Right atrium auricular region (tissue), 2 donors: ENCODE data around the gene DNASE1L3. TPM values are rescaled to one million over a fixed set of nuclear protein-coding genes. Genes with fewer than 3 reads are reported as not detected.

Experiments
- DNase-seq: peaks from one replicate; pipeline ENCODE4 v3.0.0-alpha.2; 2019; ENCODE audit warnings: low spot score
- H3K27ac ChIP-seq, 2 donors: fragments of 200-600 bp; sonication (generic); 1 replicate in 1 of 2; 2 replicates in 1 of 2; pipeline ENCODE4 v1.5.1; 2016 to 2019
- H3K27me3 ChIP-seq, 2 donors: fragments of 200-600 bp; sonication (generic); one replicate each; pipeline versions ENCODE4 v1.5.1 to v1.6.0; 2017 to 2019
- H3K36me3 ChIP-seq: fragments of 200-600 bp; sonication (generic); one replicate; pipeline ENCODE4 v1.5.1; 2016
- H3K4me1 ChIP-seq, 2 donors: fragments of 200-600 bp; sonication (generic); one replicate each; pipeline versions ENCODE4 v1.5.1 to v1.6.0; 2017 to 2019
- H3K4me3 ChIP-seq, 2 donors: fragments of 200-600 bp; sonication (generic); 1 replicate in 1 of 2; 2 replicates in 1 of 2; pipeline ENCODE4 v1.5.1; 2017 to 2019; ENCODE audit warnings: mild to moderate bottlenecking in 1 of 2, moderate library complexity in 1 of 2
- H3K9me3 ChIP-seq, 2 donors: fragments of 200-600 bp; sonication (generic); one replicate each; pipeline ENCODE4 v1.5.1; 2019
- CTCF ChIP-seq, 2 donors: fragments of 200-600 bp; sonication (generic); IDR thresholded peaks; one replicate each; pipeline ENCODE4 v1.5.1; 2019; ENCODE audit warnings: antibody characterized with exemption in 2 of 2
- total RNA-seq, 2 donors: library from RNA; depleted of rRNA; stranded (reverse); fragments of >200 nt; gene quantifications; one replicate each; pipeline ENCODE4 v1.1.0, GENCODE V29; 2016

DNASE1L3 gene
- total RNA-seq, 2 donors from 2014 or later = 1.5 to 11.5 TPM

- H3K4me3 ChIP-seq = no peak overlapping the region
- H3K27me3 ChIP-seq = no peaks in the 10 kb centered on the region
- no peak overlapping the region for H3K27ac ChIP-seq
- H3K4me1 ChIP-seq = peaks cover 0 to 32% of the 10 kb centered on the region in 2 donors
- H3K9me3 ChIP-seq = no peaks in the 10 kb centered on the region
- no peak for TF ChIP-seq CTCF (IDR thresholded peaks at IDR 0.05)
- H3K36me3 ChIP-seq = no peaks in the 10 kb centered on the region
- DNase-seq = no peak
Observed at GRCh38 chr3:58178528-58179234, 32.1 kb downstream of the DNASE1L3 start.

GRCh38 chr3:58177747-58178527 is 32.8 kb downstream of the DNASE1L3 start:
- DNase-seq = peak; percentile 87
- TF ChIP-seq CTCF (IDR thresholded peaks at IDR 0.05) = peak; percentile 92 to 98
- peaks cover 0 to 35% of the 10 kb centered on the region in 2 donors for H3K4me1 ChIP-seq
- H3K27ac ChIP-seq = no peak overlapping the region
- no peaks in the 10 kb centered on the region for H3K27me3 ChIP-seq
- H3K9me3 ChIP-seq = no peaks in the 10 kb centered on the region
- peak overlapping the region; percentile 40 to 50 for H3K4me3 ChIP-seq
- H3K36me3 ChIP-seq = no peaks in the 10 kb centered on the region

- no peak for TF ChIP-seq CTCF (IDR thresholded peaks at IDR 0.05)
- Histone ChIP-seq H3K27ac (no peak overlapping the region), H3K9me3 (no peaks in the 10 kb centered on the region), H3K4me3 (no peak overlapping the region), H3K27me3 (no peaks in the 10 kb centered on the region), H3K36me3 (no peaks in the 10 kb centered on the region), H3K4me1 (peaks cover 0 to 35% of the 10 kb centered on the region in 2 donors)
- no peak for DNase-seq
Observed at GRCh38 chr3:58176827-58177489, 33.8 kb downstream of the DNASE1L3 start.

GRCh38 chr3:58176185-58176530 is 34.6 kb downstream of the DNASE1L3 start:
- peaks cover 0 to 35% of the 10 kb centered on the region in 2 donors for H3K4me1 ChIP-seq
- no peak overlapping the region for H3K27ac ChIP-seq

More at GRCh38 chr3:58176185-58176530, 34.6 kb downstream of the DNASE1L3 start:
- TF ChIP-seq CTCF (IDR thresholded peaks at IDR 0.05) = no peak
- DNase-seq = no peak
- no peaks in the 10 kb centered on the region for H3K36me3 ChIP-seq
- H3K4me3 ChIP-seq = no peak overlapping the region
- H3K27me3 ChIP-seq = no peaks in the 10 kb centered on the region
- no peaks in the 10 kb centered on the region for H3K9me3 ChIP-seq
